ENCODE results near the gene AAGAB. TPM values are rescaled to one million over a fixed set of nuclear protein-coding genes. Genes with fewer than 3 reads are reported as not detected.
"Not testable (repeated sequence)": the region's sequence is repeated elsewhere in the genome, so short reads cannot be mapped to it uniquely, and the experiment has no call there.

The AAGAB gene
- polyA plus RNA-seq, 1 donor, result 31.1 TPM

DNA sequence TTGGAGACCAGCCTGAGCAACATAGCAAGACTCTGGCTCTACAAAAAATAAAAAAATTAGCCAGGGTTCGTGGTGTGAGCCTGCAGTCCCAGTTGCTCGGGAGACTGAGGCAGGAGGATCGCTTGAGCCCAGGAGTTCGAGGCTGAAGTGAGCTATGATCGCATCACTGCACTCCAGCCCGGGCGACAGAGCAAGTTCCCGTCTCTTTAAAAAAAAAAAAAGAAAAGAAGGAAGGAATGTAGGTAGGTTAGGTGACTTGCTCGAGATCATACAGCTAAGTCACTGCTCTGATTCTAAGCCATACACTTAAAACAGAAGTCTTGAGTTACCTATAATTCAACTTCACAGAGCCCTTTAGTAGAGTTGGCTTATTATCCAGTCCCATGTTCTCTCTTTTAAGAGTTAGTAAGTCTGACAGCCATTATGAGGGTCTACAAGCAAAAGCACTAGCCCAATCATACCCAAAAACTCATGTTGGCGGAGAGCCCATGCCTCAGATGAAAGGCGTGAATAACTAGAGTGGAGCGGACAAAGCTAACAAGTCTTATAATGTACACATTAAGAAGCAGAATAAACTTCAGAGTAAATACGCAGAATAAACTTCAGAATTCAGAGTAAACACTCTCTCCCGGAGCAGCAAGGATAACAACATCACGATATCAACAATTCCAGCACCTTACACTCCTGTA lies 768 bp downstream of the AAGAB start:
- no peaks in the 10 kb centered on the region for H3K27me3 ChIP-seq (ENCODE audit: control insufficient read depth, insufficient read depth, low read length)
- H3K36me3 ChIP-seq (ENCODE audit: control insufficient read depth, insufficient read depth, low read length), result no peaks in the 10 kb centered on the region
- H3K9me3 ChIP-seq (ENCODE audit: control insufficient read depth, low read depth, low read length), result no peaks in the 10 kb centered on the region
- peak overlapping the region; percentile 63 for H3K27ac ChIP-seq (ENCODE audit: low read length)
- H3K4me1 ChIP-seq (ENCODE audit: control insufficient read depth, insufficient read depth, low read length), result peaks cover 5% of the 10 kb centered on the region
- H3K4me3 ChIP-seq (ENCODE audit: low read length), result peak overlapping the region; percentile 72
- 40% methylated on average over 2 of the region's 15 CpGs for WGBS (ENCODE audit: insufficient coverage, low lambda C conversion rate)
- DNase-seq, result no peak

DNA sequence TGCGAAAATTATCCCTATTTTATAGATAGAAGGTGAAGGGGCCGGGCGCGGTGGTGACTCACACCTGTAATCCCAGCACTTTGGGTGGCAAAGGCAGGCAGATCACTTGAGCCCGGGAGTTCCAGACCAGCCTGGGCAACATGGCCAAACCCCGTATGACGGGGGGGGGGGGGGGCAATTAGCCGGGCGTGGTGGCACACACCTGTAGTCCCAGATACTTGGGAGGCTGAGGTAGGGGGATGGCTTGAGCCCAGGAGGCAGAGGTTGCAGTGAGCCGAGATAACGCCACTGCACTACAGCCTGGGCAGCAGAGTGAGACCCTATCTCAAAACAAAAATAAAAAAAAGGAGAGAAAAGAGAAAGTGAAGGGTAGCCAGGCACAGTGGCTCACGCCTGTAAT lies 1.4 kb downstream of the AAGAB start:
- Histone ChIP-seq H3K9me3 (ENCODE audit: control insufficient read depth, low read depth, low read length) (no peaks in the 10 kb centered on the region), H3K36me3 (ENCODE audit: control insufficient read depth, insufficient read depth, low read length) (no peaks in the 10 kb centered on the region), H3K4me1 (ENCODE audit: control insufficient read depth, insufficient read depth, low read length) (peaks cover 5% of the 10 kb centered on the region), H3K27me3 (ENCODE audit: control insufficient read depth, insufficient read depth, low read length) (no peaks in the 10 kb centered on the region), H3K27ac (ENCODE audit: low read length) (no peak overlapping the region), H3K4me3 (ENCODE audit: low read length) (no peak overlapping the region)
- DNase-seq, result no peak
- WGBS (ENCODE audit: insufficient coverage, low lambda C conversion rate), result 80% methylated on average over 1 of the region's 12 CpGs

DNA sequence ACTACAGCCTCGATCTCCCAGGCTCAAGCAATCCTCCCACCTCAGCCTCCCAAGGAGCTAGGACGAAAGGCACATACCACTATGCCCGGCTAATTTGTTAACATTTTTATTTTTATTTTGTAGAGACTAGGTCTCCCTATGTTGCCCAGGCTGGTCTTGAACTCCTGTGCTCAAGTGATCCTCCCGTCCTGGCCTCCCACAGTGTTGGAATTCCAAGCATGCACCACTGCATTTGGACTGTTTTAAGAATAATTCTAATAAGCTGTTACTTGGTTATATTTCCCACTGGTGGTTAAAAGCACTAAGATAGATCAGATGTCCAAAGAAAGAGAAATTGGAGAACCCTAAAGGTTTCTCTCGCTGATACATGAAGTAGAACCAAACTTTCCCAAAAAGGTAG lies 3.1 kb downstream of the AAGAB start:
- no peak for DNase-seq
- Histone ChIP-seq H3K9me3 (ENCODE audit: control insufficient read depth, low read depth, low read length) (no peaks in the 10 kb centered on the region), H3K27me3 (ENCODE audit: control insufficient read depth, insufficient read depth, low read length) (no peaks in the 10 kb centered on the region), H3K27ac (ENCODE audit: low read length) (no peak overlapping the region), H3K4me1 (ENCODE audit: control insufficient read depth, insufficient read depth, low read length) (peaks cover 5% of the 10 kb centered on the region), H3K4me3 (ENCODE audit: low read length) (no peak overlapping the region), H3K36me3 (ENCODE audit: control insufficient read depth, insufficient read depth, low read length) (no peaks in the 10 kb centered on the region)
- 100% methylated on average over 2 of the region's 5 CpGs for WGBS (ENCODE audit: insufficient coverage, low lambda C conversion rate)

DNA sequence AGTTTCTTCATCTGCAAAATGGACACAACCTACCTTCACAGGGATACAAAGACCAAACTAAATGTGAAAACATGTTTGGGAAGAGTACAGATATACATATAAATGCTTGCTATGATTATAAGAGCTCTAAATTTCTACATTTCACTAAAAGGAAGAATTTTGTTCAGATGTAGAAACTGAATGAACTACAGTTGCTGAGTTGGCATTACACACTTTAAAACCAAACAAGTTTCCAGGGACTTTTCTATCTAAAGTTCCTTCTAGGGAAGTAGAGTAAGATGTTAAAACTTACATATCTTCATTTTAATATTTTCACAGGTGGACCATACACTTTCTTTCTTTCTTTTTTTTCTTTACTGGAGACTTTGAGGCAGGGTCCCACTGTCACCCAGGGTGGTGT lies 4.6 kb downstream of the AAGAB start:
- H3K27ac ChIP-seq (ENCODE audit: low read length), result no peak overlapping the region
- no peaks in the 10 kb centered on the region for H3K9me3 ChIP-seq (ENCODE audit: control insufficient read depth, low read depth, low read length)
- no peaks in the 10 kb centered on the region for H3K27me3 ChIP-seq (ENCODE audit: control insufficient read depth, insufficient read depth, low read length)
- H3K36me3 ChIP-seq (ENCODE audit: control insufficient read depth, insufficient read depth, low read length), result peaks cover 4% of the 10 kb centered on the region
- no peak overlapping the region for H3K4me3 ChIP-seq (ENCODE audit: low read length)
- no peak for DNase-seq
- peaks cover 5% of the 10 kb centered on the region for H3K4me1 ChIP-seq (ENCODE audit: control insufficient read depth, insufficient read depth, low read length)

DNA sequence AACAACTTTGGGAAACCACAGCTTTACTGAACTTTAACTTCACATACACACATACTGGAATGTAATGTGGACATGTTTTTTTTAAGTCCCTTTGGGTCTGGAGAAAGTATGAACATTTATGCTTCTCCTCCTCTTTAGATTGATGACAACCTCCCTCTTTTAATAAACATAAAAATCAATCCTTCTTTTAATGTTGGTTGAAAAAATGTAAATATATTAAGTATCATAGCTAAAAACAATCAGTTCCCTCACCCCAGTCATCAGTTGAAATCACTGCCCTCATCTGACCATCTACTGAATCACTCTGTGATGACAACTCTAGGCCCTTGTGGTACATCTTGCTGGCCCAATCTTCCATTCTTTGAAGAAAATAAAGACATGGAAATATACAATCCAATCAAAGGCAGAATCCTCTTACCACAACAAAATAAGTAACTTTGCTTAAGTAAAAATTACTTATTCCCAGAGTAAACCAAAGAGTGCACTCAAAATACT lies 6.4 kb downstream of the AAGAB start:
- peaks cover 4% of the 10 kb centered on the region for H3K36me3 ChIP-seq (ENCODE audit: control insufficient read depth, insufficient read depth, low read length)
- DNase-seq, result no peak
- no peaks in the 10 kb centered on the region for H3K27me3 ChIP-seq (ENCODE audit: control insufficient read depth, insufficient read depth, low read length)
- no peak overlapping the region for H3K4me3 ChIP-seq (ENCODE audit: low read length)
- peaks cover 2% of the 10 kb centered on the region for H3K4me1 ChIP-seq (ENCODE audit: control insufficient read depth, insufficient read depth, low read length)
- H3K9me3 ChIP-seq (ENCODE audit: control insufficient read depth, low read depth, low read length), result no peaks in the 10 kb centered on the region
- H3K27ac ChIP-seq (ENCODE audit: low read length), result no peak overlapping the region

DNA sequence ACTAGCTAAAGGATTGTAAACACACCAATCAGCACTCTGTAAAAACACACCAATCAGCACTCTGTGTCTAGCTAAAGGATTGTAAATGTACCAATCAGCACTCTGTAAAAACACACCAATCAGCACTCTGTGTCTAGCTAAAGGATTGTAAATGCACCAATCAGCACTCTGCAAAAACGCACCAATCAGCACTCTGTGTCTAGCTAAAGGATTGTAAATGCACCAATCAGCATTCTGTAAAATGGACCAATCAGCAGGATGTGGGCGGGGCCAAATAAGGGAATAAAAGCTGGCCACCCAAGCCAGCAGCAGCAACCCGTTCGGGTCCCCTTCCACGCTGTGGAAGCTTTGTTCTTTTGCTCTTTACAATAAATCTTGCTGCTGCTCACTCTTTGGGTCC lies 7.9 kb downstream of the AAGAB start:
- H3K9me3 ChIP-seq (ENCODE audit: control insufficient read depth, low read depth, low read length); H3K4me1 ChIP-seq (ENCODE audit: control insufficient read depth, insufficient read depth, low read length); H3K36me3 ChIP-seq (ENCODE audit: control insufficient read depth, insufficient read depth, low read length); H3K4me3 ChIP-seq (ENCODE audit: low read length); DNase-seq; H3K27me3 ChIP-seq (ENCODE audit: control insufficient read depth, insufficient read depth, low read length); H3K27ac ChIP-seq (ENCODE audit: low read length): not testable (repeated sequence)
- whole genome bisulfite sequencing (ENCODE audit: insufficient coverage, low lambda C conversion rate), result no CpG with 5 or more reads among the region's 5 CpGs

DNA sequence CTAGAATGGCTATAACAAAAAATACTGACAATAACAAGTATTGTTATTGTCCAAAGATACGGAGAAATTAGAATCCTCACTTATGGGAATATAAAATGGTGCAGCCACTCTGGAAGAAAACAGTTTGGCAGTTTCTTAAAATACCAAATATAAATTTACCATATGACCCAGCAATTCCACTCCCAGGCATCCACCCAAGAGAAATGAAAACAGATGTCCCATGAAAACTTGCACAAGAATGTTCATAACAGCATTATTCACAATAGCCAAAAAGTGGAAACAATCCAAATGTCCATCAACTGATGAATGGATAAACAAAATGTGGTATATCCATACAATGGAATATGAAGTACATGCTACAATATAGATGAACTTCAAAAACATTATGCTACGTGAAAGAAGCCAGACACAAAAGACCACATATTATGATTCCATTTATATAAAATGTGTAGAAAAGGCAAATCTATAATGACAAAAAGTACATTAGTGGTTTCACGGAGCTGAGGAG lies 9.4 kb downstream of the AAGAB start:
- Histone ChIP-seq H3K9me3 (ENCODE audit: control insufficient read depth, low read depth, low read length) (no peaks in the 10 kb centered on the region), H3K27me3 (ENCODE audit: control insufficient read depth, insufficient read depth, low read length) (no peaks in the 10 kb centered on the region), H3K36me3 (ENCODE audit: control insufficient read depth, insufficient read depth, low read length) (peaks cover 4% of the 10 kb centered on the region), H3K27ac (ENCODE audit: low read length) (no peak overlapping the region), H3K4me3 (ENCODE audit: low read length) (no peak overlapping the region), H3K4me1 (ENCODE audit: control insufficient read depth, insufficient read depth, low read length) (no peaks in the 10 kb centered on the region)
- WGBS (ENCODE audit: insufficient coverage, low lambda C conversion rate), result 100% methylated on average over 2 of the region's 3 CpGs
- DNase-seq, result no peak

DNA sequence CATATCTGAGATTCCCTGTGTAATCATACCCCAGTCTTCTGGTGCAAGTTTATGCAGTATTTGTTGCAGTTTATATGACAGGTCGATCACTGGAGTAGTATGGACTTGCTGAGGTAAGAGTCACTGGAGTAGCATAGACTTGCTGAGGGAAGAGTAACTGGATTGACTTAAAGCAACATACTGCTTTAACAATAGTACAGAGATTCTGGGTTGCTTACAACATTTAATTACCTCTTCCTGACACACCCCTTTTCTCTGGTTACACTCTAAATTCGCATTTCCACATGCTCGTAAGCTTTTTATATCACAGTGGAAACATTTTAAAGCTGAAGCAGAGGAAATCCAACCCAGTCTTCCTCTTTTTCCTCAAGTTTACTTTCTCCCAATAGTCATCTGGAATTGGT lies 11.8 kb downstream of the AAGAB start:
- H3K9me3 ChIP-seq (ENCODE audit: control insufficient read depth, low read depth, low read length), result no peaks in the 10 kb centered on the region
- WGBS (ENCODE audit: insufficient coverage, low lambda C conversion rate), result 100% methylated on average over 3 of the region's 3 CpGs
- no peaks in the 10 kb centered on the region for H3K4me1 ChIP-seq (ENCODE audit: control insufficient read depth, insufficient read depth, low read length)
- H3K27ac ChIP-seq (ENCODE audit: low read length), result no peak overlapping the region
- no peaks in the 10 kb centered on the region for H3K27me3 ChIP-seq (ENCODE audit: control insufficient read depth, insufficient read depth, low read length)
- peaks cover 4% of the 10 kb centered on the region for H3K36me3 ChIP-seq (ENCODE audit: control insufficient read depth, insufficient read depth, low read length)
- DNase-seq, result no peak
- no peak overlapping the region for H3K4me3 ChIP-seq (ENCODE audit: low read length)

DNA sequence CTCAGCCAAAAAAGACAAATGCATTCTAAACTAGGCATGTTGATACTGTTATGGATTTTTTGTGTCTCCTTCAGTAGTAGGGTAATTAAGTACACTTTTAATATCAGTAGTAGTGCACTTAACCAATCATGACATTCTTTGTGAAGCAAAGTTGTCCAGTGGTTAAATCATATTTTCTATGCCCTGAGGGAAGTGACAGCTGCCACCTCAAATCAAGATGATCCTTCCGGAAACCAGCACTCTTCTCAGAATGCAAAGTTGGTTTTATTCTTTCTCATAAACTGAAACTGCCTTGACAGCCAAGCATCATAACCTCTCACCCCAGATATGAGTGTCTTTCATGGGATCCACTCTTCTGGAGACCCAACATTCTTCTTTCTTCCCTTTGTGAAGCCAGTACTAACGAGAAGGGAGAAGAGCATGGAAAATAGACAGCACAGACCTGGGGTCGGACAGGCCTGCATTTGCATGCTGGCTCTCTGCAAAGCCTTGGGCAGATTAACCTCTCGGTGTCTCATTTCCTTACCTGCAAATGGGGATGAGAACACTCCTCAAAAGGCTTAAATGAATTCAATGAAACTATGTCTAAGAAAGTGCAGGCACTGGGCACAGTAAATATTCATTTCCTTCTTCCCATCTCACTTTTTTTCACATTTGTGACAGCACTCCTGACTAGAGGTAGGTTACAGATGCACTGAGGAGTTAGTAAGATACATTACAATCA lies 13.2 kb downstream of the AAGAB start:
- Histone ChIP-seq H3K4me1 (ENCODE audit: control insufficient read depth, insufficient read depth, low read length) (no peaks in the 10 kb centered on the region), H3K4me3 (ENCODE audit: low read length) (no peak overlapping the region), H3K27me3 (ENCODE audit: control insufficient read depth, insufficient read depth, low read length) (no peaks in the 10 kb centered on the region), H3K9me3 (ENCODE audit: control insufficient read depth, low read depth, low read length) (no peaks in the 10 kb centered on the region), H3K36me3 (ENCODE audit: control insufficient read depth, insufficient read depth, low read length) (peaks cover 4% of the 10 kb centered on the region), H3K27ac (ENCODE audit: low read length) (no peak overlapping the region)
- WGBS (ENCODE audit: insufficient coverage, low lambda C conversion rate), result no CpG with 5 or more reads among the region's 4 CpGs
- no peak for DNase-seq

DNA sequence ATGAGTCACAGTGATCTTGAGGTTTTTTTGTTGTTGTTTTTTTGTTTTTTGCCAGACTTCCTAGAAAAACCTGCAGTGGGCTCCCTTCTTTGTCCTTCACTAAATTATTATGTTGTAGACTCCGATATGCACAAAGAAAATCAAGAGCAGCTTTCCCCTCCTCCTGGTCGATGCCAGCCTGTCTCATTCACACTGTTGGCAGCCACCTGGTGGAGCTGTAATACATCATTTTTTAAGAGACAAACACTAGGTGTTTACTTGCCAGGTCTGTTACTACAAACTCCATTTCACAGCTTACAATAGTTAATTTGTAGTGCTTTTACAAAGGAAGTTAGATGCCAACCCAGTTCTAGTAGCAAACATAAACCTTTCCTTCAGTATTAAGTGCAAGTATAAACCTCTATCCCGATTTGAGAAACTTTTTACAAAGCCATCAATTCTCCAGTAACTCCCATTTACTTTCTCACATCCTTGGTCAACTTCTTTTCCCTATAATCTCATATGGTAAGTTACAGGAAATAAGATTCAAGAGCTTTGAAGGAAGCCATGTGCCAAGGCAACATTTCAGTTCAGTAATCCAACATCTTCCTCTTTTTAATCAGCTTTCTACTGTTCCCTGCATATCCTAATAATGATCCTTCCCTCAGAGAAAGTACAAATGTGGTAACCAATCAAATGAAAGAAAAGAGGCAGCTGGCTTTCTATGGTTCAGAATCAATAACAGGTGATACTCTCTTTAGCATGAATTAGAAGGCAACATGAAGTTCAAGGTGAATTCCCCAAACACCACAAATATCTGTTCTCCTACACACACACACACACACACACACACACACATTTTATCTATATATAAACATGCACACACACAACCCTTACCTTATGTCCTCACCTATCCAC lies 14.0 kb downstream of the AAGAB start:
- peaks cover under 1% of the 10 kb centered on the region for H3K36me3 ChIP-seq (ENCODE audit: control insufficient read depth, insufficient read depth, low read length)
- H3K27ac ChIP-seq (ENCODE audit: low read length), result no peak overlapping the region
- no peaks in the 10 kb centered on the region for H3K27me3 ChIP-seq (ENCODE audit: control insufficient read depth, insufficient read depth, low read length)
- no peak overlapping the region for H3K4me3 ChIP-seq (ENCODE audit: low read length)
- 86% methylated on average over 1 of the region's 3 CpGs for WGBS (ENCODE audit: insufficient coverage, low lambda C conversion rate)
- H3K4me1 ChIP-seq (ENCODE audit: control insufficient read depth, insufficient read depth, low read length), result no peaks in the 10 kb centered on the region
- peak in 1 of 2 donors; percentile 9 for DNase-seq
- no peaks in the 10 kb centered on the region for H3K9me3 ChIP-seq (ENCODE audit: control insufficient read depth, low read depth, low read length)
